ENCODE data around the gene SELENON.

DNA sequence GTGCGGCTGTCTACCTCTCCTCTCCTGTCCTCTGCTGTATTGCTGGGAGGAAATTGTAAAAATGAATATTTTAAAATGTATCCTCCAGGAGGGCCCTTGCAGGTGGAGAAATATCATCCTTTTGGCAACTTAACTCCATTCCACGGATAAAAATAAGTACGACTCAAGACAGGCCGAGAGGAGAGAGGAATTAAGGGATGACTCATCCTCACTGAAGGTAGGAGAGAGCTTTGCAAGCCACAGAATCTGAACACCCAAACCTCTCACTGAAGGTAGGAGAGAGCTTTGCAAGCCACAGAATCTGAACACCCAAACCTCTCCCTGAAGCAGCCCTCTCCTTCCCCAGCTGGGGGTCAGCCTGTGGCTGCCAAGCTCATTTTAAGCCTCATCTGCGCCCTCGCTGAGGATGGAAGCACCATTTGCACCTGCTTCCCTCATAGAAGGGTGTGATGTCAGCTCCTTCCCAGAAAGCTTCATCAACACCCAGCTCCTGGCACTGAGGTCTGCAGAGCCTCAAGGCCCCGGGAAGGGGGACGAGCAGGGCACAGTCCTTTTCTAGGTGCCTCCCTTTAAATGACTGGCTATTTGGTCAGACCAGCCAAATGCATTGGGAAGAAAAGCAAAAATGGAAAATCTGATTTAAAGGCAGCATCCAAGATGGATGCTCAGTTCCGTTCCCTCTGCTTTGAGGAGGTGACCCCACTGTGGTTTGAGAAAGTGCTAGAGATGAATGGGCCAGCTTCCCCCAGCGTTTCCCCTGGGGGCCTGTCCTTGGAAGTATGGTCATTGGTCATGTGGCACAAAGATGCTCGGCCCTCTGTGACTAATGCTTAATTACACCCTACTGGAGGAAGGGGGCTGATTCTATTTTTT is 12.9 kb upstream of the SELENON start:
- TF ChIP-seq CTCF (IDR thresholded peaks at IDR 0.05) (no peak), POLR2AphosphoS5 (IDR thresholded peaks at IDR 0.05) (no peak), POLR2A (IDR thresholded peaks at IDR 0.05) (no peak)

Data from breast epithelium (tissue), 3 donors.